ENCODE measurements around the gene ZNF491.
A peak's percentile ranks its signal among the peaks of the same experiment; 100 is the strongest.
"Not testable (repeated sequence)": the region's sequence is repeated elsewhere in the genome, so short reads cannot be mapped to it uniquely, and the experiment has no call there.

ZNF491 gene

GRCh38 chr19:11832253-11832912 lies 34.1 kb downstream of the ZNF491 start:
- TF ChIP-seq CTCF (conservative IDR thresholded peaks at IDR 0.05; ENCODE audit: low read depth, low read length): no peak

GRCh38 chr19:11833541-11833940 lies 35.2 kb downstream of the ZNF491 start:
- no peak for DNase-seq (ENCODE audit: low read depth)
- no peak for TF ChIP-seq CTCF (conservative IDR thresholded peaks at IDR 0.05; ENCODE audit: low read depth, low read length)
- no peak overlapping the region for H3K4me3 ChIP-seq (ENCODE audit: low read depth, low read length)

More at GRCh38 chr19:11832253-11832912, 34.1 kb downstream of the ZNF491 start:
- DNase-seq (ENCODE audit: low read depth): no peak
- no peak overlapping the region for H3K4me3 ChIP-seq (ENCODE audit: low read depth, low read length)

GRCh38 chr19:11835626-11836066 lies 37.3 kb downstream of the ZNF491 start:
- not testable (repeated sequence) for H3K4me3 ChIP-seq (ENCODE audit: low read depth, low read length); DNase-seq (ENCODE audit: low read depth)

GRCh38 chr19:11843722-11844121 lies 45.4 kb downstream of the ZNF491 start:
- no peak for TF ChIP-seq CTCF (conservative IDR thresholded peaks at IDR 0.05; ENCODE audit: low read depth, low read length)
- DNase-seq (ENCODE audit: low read depth): no peak
- no peak overlapping the region for H3K4me3 ChIP-seq (ENCODE audit: low read depth, low read length)

GRCh38 chr19:11847615-11848014 lies 49.3 kb downstream of the ZNF491 start:
- not testable (repeated sequence) for DNase-seq (ENCODE audit: low read depth); H3K4me3 ChIP-seq (ENCODE audit: low read depth, low read length)
- peak; percentile 9 for TF ChIP-seq CTCF (conservative IDR thresholded peaks at IDR 0.05; ENCODE audit: low read depth, low read length)

- peak overlapping the region; percentile 71 for H3K4me3 ChIP-seq (ENCODE audit: low read depth, low read length)
- no peak for TF ChIP-seq CTCF (conservative IDR thresholded peaks at IDR 0.05; ENCODE audit: low read depth, low read length)
- DNase-seq (ENCODE audit: low read depth): no peak
Observed at GRCh38 chr19:11848200-11848593, 49.9 kb downstream of the ZNF491 start.

- TF ChIP-seq CTCF (conservative IDR thresholded peaks at IDR 0.05; ENCODE audit: low read depth, low read length): no peak
- DNase-seq (ENCODE audit: low read depth): peak; percentile 73
- H3K4me3 ChIP-seq (ENCODE audit: low read depth, low read length): peak within 1 kb of the TSS; percentile 71
Observed at GRCh38 chr19:11848594-11849469, 50.5 kb downstream of the ZNF491 start, which contains the start of gene ZNF439. Gene ZNF439, plus strand, starts transcription at chr19:11848726. Its CDS starts 142 bp downstream, at chr19:11848868.

GRCh38 chr19:11850289-11850688 lies 52.0 kb downstream of the ZNF491 start:
- H3K4me3 ChIP-seq (ENCODE audit: low read depth, low read length); DNase-seq (ENCODE audit: low read depth): not testable (repeated sequence)

Data from choroid plexus epithelial cell (primary cell).